Panc1 (cell line): ENCODE measurements around the gene RBBP7.

Experiments
- CTCF ChIP-seq: fragments of 450-650 bp; IDR thresholded peaks from 2 replicates; pipeline ENCODE4 v1.5.1; 2017; ENCODE audit warnings: mild to moderate bottlenecking
- REST ChIP-seq, 2 experiments: IDR thresholded peaks; 2 replicates each; pipeline ENCODE4 v1.6.1; 2011 to 2012; ENCODE audit warnings: low read depth in 2 of 2, control low read depth in 1 of 2, low read length in 1 of 2, mild to moderate bottlenecking in 1 of 2, moderate library complexity in 1 of 2; ENCODE audit not compliant: insufficient read depth in 1 of 2
- TCF7L2 ChIP-seq: IDR thresholded peaks from 2 replicates; pipeline ENCODE4 v1.6.1; 2011; ENCODE audit warnings: mild to moderate bottlenecking, low read depth, low read length, inconsistent platforms

- TF ChIP-seq CTCF (no peak), REST (IDR thresholded peaks at IDR 0.05; ENCODE audit: insufficient read depth in 1 of 2, low read depth in 2 of 2, low read length in 1 of 2) (no peak), TCF7L2 (no peak)
Measured at GRCh38 chrX:16807548-16807947, 62.6 kb downstream of the RBBP7 start.
